Brain microvascular endothelial cell (primary cell): ENCODE results near the gene TMEM108.

Experiments
- DNase-seq: peaks from one replicate; pipeline ENCODE4 v3.0.0-alpha.2; 2020
- H3K27ac ChIP-seq: fragments of 250-450 bp; sonication (Bioruptor Pico); 2 replicates; pipeline ENCODE4 v1.5.1; 2020; ENCODE audit warnings: mild to moderate bottlenecking, moderate library complexity
- H3K27me3 ChIP-seq: fragments of 250-450 bp; sonication (Bioruptor Pico); replicated peaks from 2 replicates; pipeline ENCODE4 v1.5.1; 2020; ENCODE audit warnings: mild to moderate bottlenecking
- H3K36me3 ChIP-seq: fragments of 250-450 bp; sonication (Bioruptor Pico); replicated peaks from 2 replicates; pipeline ENCODE4 v1.5.1; 2020; ENCODE audit warnings: mild to moderate bottlenecking
- H3K4me3 ChIP-seq: 2 replicates; pipeline ENCODE4 v1.5.1; 2011; ENCODE audit warnings: low read depth, mild to moderate bottlenecking, control low read depth, low read length, moderate library complexity
- in situ Hi-C: cut with HindIII; loops from 2 replicates; pipeline ENCODE4 v1.10.0; 2017; ENCODE audit warnings: low sequenced_read_pairs, low pct_ligation_motif_present
- TF ChIP-seq, protein P1 (sequence below): IDR thresholded peaks from 2 replicates; pipeline ENCODE4 v1.5.1; 2011; ENCODE audit warnings: low read depth, mild to moderate bottlenecking, moderate library complexity, low read length, control low read depth, inconsistent platforms; ENCODE audit errors: missing control alignments

Gene TMEM108

DNA sequence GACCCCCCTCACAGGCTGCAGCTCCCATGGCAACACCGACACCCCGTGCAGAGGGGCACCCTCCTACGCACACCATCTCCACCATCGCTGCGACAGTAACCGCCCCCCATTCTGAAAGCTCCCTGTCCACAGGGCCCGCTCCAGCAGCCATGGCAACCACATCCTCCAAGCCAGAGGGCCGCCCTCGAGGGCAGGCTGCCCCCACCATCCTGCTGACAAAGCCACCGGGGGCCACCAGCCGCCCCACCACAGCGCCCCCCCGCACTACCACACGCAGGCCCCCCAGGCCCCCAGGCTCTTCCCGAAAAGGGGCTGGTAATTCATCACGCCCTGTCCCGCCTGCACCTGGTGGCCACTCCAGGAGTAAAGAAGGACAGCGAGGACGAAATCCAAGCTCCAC, 341.7 kb downstream of the TMEM108 start:
- in situ Hi-C loops: loop anchor here (25.0 kb wide), 2 partner anchors 343 to 643 kb away; partner anchors contain the start of gene TMEM108
- Histone ChIP-seq H3K36me3 (no peaks in the 10 kb centered on the region), H3K27me3 (no peaks in the 10 kb centered on the region), H3K4me3 (no peak overlapping the region), H3K27ac (no peak overlapping the region)
- DNase-seq: no peak
- TF ChIP-seq, protein P1, sequence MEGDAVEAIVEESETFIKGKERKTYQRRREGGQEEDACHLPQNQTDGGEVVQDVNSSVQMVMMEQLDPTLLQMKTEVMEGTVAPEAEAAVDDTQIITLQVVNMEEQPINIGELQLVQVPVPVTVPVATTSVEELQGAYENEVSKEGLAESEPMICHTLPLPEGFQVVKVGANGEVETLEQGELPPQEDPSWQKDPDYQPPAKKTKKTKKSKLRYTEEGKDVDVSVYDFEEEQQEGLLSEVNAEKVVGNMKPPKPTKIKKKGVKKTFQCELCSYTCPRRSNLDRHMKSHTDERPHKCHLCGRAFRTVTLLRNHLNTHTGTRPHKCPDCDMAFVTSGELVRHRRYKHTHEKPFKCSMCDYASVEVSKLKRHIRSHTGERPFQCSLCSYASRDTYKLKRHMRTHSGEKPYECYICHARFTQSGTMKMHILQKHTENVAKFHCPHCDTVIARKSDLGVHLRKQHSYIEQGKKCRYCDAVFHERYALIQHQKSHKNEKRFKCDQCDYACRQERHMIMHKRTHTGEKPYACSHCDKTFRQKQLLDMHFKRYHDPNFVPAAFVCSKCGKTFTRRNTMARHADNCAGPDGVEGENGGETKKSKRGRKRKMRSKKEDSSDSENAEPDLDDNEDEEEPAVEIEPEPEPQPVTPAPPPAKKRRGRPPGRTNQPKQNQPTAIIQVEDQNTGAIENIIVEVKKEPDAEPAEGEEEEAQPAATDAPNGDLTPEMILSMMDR: no peak

- TF ChIP-seq, protein P1: no peak
- in situ Hi-C loops: loop anchor here (25.0 kb wide), 2 partner anchors 343 to 643 kb away; partner anchors contain the start of gene TMEM108
- H3K4me3 ChIP-seq: no peak overlapping the region
These were observed 342.5 kb downstream of the TMEM108 start for GRCh38 chr3:133380481-133381225.

GRCh38 chr3:133381346-133382109, 343.3 kb downstream of the TMEM108 start:
- Histone ChIP-seq H3K36me3 (no peaks in the 10 kb centered on the region), H3K27ac (no peak overlapping the region), H3K27me3 (no peaks in the 10 kb centered on the region), H3K4me3 (no peak overlapping the region)
- DNase-seq: no peak
- TF ChIP-seq, protein P1: no peak
- in situ Hi-C loops: loop anchor here (25.0 kb wide), 2 partner anchors 344 to 644 kb away; partner anchors contain the start of gene TMEM108

More at GRCh38 chr3:133380481-133381225, 342.5 kb downstream of the TMEM108 start:
- no peaks in the 10 kb centered on the region for H3K36me3 ChIP-seq
- no peak for DNase-seq
- H3K27me3 ChIP-seq: no peaks in the 10 kb centered on the region
- no peak overlapping the region for H3K27ac ChIP-seq

- H3K27ac ChIP-seq: no peak overlapping the region
- DNase-seq: no peak
- TF ChIP-seq, protein P1: no peak
- in situ Hi-C loops: loop anchor here (25.0 kb wide), 2 partner anchors 346 to 646 kb away; partner anchors contain the start of gene TMEM108
- H3K36me3 ChIP-seq: no peaks in the 10 kb centered on the region
- H3K27me3 ChIP-seq: no peaks in the 10 kb centered on the region
- no peak overlapping the region for H3K4me3 ChIP-seq
These were observed 345.0 kb downstream of the TMEM108 start for GRCh38 chr3:133383175-133383574.

DNA sequence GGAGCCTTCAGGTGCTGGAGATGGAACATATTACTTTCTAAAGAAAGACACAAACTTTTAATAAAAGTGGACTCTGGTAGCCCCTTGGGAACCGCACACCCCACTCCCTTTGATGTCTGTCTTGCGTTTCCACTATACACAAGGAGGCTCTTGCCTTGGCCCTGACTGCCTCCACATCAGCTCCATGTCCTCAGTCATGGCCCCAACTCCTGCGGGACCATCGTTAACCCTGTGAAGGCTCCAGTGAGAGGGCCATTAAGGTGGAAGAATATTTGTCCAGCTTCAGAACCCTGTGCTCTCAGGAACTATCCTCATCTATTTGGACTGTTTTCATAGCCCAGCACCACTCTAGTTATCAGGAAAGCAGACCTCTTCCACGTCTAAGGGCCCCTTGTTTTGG, 345.6 kb downstream of the TMEM108 start:
- H3K27me3 ChIP-seq: no peaks in the 10 kb centered on the region
- no peak overlapping the region for H3K27ac ChIP-seq
- in situ Hi-C loops: loop anchor here (25.0 kb wide), 2 partner anchors 346 to 646 kb away; partner anchors contain the start of gene TMEM108
- no peak overlapping the region for H3K4me3 ChIP-seq
- TF ChIP-seq, protein P1: no peak
- H3K36me3 ChIP-seq: no peaks in the 10 kb centered on the region
- DNase-seq: no peak
